Measurements from ENCODE around the gene KANSL1.

KANSL1 gene

DNA sequence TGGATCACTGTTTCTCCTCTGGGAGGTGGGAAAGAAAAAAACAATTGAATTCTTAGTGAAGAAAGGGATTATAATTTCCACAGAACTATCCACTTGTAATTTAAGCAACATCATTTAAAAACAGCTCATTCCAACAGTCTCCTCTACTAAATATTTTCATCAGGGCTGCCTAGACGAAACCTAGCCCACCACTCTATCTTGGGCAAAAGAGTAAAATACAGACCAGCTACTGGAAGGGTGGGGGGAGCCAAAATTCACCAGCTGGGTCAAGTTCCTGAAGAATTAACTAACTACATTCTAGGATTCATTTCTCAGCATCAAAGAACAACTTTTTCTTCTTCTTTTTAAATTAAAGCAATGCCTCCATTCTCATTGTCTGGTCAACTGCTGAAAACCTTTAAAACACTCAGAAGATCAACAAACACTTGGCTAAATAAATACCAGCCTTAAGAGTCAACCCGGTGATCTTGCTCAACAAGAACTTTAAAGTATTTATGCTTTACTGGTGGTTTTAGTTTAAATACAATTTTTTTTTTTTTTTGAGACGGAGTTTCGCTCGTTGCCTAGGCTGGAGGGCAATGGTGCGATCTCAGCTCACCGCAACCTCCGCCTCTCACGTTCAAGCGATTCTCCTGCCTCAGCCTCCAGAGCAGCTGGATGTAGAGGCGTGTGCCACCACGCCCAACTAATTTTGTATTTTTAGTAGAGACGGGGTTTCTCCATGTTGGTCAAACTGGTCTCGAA is 25.2 kb downstream of the KANSL1 start:
- DNase-seq: no peak

DNA sequence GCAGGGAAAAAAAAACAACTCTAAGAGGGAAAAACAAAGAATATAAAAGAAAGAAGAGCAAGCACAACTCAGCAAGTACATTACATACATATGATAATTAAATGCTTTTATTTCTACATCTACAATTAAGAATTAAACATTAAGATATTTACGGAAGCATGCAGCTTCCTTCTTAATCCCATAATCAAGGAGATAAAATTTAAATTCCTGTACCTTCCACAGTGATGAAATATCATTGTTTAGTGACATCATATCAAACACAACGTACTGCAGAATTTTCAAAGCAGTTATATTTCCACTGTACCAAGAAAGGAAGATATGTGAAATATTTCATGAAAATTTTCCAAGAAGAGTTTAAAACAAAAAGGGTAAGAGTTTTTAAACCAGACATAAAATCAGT is 26.0 kb downstream of the KANSL1 start:
- DNase-seq: no peak

DNA sequence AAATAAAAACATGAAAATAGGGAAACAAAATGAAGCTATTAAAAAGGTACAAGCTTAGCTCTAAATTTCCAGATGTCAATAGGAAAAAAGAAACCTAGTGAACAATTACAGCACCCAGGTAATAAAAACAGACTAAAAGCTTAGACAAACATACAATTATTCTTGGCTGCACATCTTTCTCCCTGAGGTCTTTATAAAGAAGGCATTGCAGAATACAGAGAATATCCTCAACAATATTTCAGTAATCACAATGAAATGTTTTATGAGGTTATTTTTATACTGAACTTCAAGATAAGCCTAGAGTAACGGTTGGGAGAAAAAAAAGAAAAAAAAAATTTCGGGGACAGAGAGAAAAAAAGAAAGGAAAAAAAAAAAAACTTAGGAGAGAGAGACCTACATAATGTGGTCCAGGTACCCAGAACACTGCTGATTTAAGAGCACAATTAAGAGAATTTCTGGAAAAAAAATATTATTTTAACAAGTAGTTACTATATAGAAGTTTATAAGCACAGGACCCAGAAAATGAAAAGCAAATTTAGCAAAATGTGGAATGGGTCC is 26.5 kb downstream of the KANSL1 start:
- no peak for DNase-seq

DNA sequence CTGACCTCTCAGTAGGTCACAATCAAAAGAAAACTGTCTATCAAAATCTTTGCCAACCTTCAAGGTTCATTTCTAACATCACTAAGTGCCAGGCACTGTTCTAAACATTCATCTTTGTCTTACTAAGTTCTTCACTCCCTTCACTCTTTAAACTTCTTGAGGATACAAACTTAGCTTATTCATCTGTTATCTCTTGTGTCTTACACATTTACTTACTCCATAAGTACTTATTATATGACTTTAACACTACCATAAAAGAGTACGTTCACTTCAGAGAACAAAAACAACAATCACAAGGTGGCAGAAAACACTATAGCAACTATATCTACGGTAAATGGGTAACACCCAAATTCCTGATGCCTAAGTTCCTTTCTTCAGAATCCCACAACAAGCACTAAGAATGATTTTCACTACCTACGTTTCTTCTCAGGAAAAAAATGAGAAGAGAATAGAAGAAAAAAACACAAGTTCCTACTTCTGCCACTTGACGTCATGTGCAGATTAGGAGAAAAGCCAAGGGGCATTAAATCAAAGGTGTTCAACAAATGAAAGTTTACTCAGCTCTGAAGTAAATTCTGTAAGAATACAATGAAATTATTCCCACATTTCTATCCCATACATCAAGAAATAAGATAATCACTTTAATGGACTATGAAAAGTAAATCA is 29.2 kb downstream of the KANSL1 start:
- DNase-seq: no peak

DNA sequence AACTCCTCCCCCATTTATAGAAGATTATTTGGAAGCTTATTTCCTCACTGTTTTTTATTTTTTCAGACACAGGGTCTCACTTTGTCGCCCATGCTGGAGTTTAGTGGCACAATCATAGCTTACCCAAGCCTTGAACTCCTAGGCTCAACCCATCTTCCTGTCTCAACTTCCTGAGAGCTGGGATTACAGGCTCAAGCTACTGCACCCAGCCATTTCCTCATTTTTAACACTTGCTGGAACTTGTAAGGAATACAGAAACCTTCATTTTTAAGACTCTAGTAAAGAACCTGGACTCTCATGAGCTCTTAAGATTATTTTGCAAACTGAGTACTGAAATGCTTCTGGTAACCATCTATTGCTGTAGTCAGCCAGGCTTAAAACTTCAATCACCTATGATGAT is 29.9 kb downstream of the KANSL1 start:
- DNase-seq: peak; percentile 50

DNA sequence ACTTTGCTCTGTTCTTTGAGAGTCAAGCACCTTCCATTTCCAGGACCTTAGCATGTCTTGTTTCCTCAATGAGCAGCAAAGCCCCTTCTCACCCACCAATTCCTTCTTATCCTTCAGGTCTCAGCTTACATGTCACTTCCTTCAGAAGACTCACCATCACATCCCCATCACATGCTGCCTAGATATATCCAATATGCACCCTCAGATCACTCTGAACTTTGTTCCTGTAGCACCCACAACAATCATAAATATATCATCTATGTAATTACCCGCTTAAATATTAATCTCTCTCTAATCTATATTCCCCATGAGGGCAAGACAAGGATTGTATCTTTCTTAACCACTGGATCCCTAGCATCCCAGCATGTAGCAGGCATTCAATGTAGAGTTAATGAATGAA is 30.4 kb downstream of the KANSL1 start:
- DNase-seq: no peak

DNA sequence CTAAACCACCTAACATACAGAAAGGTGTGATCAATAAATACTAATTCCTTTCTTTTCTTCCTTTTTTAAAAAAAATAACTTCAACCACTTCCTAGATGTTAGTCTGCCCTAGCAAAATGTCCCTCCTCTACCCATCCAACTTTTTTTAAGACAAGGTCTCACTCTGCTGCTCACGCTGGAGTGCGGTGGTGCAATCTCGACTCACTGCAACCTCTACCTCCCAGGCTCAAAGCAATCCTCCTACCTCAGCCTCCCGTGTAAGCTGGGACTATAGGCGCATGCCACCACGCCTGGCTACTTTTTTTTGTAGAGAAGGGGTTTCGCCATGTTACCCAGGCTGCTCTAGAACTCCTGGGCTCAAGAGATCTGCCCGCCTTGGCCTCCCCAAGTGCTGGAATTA is 33.1 kb downstream of the KANSL1 start:
- no peak for DNase-seq

DNA sequence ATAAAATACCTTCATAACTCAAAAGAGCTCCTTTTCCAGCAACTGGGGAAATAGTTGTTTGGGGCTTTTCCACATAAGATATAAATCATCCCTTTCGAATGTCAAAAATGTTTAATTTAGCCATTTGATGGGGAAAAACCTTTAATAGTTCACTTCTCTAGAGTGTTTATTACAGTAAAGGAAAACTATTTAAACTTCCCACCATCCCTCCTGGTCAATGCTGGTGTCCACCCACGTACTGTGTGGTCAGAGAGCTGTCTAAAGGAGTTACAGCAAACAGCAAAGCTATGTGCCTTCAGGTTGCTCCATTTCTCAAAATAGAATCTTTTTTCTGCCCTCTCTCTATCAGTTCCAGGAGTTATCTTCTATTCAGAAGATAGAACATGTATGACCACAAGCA is 33.5 kb downstream of the KANSL1 start:
- no peak for DNase-seq

DNA sequence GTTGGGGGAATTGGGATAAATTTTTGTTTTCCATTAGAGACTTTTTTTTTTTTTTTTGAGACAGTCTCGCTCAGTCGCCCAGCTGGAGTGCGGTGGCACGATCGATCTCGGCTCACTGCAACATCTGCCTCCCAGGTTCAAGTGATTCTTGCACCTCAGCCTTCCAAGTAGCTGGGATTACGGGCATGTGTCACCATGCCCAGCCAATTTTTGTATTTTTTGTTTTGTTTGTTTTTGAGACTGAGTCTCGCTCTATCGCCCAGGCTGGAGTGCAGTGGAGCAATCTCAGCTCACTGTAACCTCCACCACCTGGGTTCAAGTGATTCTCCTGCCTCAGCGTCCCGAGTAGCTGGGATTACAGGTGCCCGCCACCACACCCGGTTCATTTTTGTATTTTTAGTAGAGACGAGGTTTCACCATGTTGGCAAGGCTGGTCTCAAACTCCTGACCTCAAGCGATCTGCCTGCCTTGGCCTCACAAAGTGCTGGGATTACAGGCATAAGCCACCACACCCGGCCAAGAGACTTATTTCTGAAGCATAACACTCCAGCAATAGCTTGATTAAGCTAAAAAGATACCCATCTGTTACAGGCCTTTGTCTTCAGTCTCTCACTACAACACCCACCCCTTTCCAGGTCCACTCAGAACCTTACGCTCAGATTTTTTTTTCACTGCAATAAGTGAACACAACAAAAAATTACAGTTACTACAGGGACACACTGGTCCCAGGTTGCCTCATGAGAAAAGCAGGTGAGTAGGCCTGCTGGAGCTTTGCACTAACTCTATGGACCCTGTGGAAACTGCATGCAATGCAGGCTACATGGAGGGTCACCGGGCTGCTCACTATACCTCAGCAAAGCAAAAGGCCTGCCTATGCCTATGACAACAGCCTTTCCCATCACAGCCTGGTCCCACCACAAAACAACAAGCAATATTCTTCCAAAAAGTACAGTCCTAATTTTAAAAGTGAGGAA is 34.6 kb downstream of the KANSL1 start:
- DNase-seq: no peak

DNA sequence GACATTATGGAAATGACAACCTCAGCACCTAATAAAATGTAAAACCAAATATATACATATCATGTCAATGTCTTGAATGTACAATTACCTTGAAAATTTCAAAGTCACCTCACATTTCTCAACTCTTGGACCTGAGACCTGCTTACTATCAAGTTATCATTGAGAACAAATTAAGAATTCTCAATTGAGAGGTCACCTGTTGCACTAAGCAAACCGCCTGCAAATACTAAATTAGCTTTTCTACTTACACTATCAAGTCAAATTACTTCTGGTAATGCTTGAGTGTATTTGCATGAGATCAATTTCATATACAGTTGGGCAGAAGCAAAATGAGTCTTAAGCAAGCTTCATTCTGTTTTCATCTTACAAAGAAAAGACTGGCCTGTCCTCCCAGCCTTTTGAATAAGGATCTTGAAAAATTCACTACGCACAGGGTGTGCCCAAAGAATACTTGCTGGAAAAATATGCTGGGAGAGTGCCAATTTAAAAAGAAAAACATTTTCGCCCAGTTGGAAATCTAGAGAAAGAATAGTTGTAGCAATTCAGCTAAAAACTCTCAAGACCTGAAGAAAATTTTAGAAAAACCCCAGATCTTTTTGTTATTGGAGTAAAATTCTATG is 35.7 kb downstream of the KANSL1 start:
- no peak for DNase-seq

DNA sequence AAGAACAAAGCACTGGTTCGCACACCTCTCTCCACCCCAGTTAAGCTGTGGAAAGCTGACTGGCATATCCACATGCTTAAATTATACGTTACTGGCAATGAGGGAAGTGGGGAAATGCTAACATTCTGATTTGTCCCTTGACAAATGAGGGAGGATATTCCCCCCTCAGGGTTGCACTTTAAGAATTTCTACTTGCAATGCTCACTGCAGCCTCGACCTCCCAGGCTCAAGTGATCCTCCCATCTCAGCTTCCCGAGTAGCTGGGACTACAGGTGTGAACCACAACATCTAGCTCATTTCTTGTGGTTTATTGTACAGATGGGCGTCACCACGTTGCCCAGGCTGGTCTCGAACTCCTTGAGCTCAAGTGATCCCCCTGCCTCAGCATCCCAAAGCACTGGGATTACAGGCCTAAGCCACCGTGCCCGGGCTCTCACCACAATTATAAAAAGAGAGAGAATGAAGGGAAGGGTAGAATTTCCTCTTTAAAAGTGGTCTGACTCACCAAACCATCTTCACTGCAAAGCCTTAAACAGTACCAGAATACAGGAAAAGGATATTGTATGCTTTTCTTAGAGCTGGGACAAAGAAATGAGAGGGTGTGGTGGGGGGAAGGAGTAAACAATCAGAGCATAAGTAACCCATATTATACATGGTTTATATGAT is 38.9 kb downstream of the KANSL1 start:
- peak; percentile 34 to 40 for DNase-seq

DNA sequence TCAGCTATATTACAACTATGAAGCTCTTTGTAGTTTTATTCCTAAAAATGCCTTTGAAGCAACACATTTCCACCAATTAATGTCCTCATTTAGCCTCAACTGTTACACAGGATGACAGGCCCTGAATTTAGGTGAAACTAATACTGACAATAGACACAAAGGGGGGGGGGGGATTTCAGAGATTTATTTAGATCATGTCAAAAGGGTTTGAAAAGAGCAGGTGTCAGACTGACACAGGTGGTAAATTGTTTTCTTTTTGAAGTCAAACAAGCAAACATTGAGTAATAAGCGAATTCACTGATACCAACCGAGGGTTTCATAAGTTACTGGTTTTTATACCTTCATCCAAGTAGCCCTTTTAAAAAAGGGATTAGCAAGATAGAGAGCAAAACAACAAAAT is 40.8 kb downstream of the KANSL1 start:
- DNase-seq: no peak

DNA sequence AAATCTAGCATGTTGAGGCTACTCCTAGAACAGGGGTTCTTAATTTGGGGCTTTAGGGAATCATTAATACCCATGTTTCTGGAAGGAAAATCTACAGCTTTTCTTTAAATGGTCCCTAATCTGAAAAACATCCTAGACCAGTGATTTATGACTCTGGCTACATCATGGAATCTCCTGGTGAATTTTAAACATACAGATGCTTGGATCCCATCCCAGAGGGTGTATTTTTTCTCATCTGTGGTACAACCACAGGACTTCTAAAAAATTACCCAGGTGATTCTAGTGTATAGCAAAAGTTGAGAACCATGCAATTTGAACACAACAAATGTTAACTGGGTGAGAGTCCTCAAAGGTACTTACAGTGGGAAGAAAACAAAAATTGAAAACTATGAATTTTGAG is 41.5 kb downstream of the KANSL1 start:
- no peak for DNase-seq

DNA sequence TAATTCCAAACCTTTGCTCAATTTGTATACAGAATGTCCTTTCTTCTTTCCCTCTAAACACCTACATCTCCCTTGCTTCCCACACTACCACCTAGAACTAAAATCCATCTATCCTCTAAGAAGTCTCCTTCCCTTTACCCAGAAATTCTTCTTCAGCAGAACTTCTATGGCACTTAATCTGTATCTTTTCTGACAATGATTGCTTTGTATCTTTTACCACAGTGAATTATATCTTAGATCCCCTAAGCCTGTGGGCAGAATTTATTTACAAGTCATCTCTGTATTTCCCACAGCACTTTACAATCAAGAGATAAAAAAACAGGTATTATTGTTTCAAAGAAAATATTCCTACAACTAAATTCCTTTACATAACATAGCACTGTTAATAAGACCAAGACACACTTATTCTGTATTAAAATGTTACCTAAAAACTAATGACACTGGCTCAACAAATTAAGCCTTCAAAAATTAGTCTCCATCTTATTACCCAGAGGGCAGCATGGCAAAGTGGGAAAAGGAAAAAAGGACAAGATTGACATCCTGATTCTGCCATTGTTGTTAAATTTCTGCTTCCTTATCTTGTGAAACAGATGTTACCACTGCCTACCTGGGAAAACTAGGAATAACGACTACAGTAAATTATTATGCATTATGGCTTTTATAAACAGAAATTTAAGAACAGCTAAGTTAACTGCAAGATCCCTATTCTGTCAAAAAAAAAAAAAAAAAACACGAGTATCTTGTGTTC is 42.8 kb downstream of the KANSL1 start:
- no peak for DNase-seq

DNA sequence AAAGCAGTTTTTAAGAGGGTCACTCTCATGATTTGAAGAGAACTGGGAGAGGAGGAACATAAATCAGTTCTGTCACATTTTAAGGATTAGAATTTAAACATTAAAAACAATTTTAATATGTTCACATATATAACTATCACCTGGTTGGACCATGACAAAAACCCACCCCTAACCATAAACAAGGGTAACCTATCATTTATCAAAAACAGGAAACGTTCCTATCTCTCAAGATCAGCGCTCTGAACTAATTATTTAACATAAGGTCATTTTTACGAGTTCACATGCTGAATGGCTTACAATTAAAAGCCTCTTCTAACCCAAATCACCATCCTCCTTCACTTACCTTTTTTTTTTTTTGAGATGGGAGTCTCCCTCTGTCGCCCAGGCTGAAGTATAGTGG is 45.0 kb downstream of the KANSL1 start:
- DNase-seq: no peak

DNA sequence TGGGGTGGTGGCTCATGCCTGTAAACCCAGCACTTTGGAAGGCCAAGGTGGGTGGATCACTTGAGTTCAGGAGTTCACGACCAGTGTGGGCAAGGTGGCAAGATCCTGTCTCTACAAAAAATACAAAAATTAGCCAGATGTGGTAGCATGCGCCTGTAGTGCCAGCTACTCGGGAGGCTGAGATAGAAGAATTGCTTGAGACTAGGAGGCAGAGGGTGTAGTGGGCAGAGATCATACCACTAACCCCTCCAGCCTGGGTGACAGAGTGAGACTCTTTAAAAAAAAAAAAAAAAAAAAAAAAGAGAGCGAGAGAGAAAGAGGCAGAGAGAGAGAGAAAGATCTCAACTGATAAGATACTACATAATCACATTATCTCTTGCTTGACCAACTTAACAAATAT is 45.9 kb downstream of the KANSL1 start:
- DNase-seq: no peak

DNA sequence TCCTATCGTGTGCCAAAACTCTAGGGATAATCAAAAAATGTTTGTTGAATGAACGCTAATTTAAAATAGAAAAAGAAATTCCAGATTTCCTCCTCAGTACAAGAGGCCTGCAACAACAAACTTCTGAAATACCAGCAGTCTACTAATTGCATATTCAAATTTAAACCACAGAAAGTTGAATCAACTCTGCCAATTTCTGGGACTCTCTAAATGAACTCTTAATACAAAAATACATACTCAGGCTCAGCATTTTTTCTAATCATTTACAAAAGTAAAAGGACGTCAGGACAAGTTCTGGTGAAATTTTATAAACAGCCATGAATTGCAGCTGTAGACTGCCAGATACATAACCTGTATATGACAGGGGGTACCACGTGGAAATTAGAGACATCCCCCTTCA is 49.0 kb downstream of the KANSL1 start:
- no peak for DNase-seq

DNA sequence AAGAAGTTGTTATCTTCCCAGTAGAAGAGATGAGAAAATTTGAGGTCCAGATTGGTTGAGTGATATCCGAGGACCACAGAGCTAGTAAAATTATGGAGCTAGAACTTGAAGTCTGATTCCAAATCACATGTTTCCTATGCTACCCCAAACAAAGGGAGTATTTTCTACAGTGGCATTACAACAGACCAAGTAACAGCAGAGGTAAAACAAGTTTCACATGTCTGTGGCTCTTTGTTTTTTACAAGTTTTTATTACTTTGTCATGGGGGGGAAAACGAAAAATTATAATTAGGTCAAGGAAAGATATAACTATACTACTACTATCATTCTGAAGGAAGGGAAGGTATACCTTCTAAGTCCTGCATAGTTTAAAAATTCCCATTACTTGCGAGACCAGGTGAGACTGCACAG is 49.4 kb downstream of the KANSL1 start:
- no peak for DNase-seq

DNA sequence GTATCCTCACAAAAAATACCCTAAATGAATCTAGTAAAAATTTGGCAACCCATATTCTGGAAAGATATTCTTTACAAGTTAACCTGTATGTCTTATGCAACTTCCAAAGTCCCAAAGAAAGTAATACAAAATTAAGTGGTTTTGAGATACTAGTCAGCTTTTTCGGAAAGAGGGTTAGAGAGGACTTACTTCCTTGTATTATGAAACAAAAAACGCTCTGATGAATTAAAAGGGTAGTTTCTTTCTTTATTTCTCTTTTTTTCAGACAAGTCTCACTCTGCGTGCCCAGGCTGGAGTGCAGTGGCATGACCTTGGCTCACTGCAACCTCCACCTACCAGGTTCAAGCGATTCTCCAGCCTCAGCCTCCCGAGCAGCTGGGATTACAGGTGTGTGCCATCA is 51.6 kb downstream of the KANSL1 start:
- no peak for DNase-seq

DNA sequence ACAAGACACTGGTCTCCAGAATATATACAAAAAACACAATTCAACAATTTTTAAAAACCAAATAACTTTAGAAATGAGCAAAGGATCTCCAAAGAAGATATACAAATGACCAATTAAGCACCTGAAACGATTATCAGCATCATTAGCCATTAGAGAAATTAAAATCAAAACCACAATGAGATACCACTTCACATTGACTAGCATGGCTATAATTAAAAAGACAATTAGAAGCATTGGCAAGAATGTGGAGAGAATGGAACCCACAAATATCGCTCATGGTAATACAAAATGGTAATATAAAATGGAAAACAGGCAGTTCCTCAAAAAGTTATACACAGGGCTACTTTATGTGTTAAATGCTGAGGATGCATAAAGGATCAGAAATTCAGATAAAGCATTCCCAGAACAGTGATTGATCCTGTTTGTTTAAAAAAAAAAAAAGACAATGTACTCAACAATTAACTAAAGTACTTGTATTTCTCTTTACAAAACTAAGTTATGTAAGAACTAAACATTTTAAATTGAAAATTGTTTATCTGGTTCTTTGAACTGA is 52.5 kb downstream of the KANSL1 start:
- DNase-seq: no peak
